ENCODE measurements around the gene DDIAS.

- TF ChIP-seq CTCF (IDR thresholded peaks at IDR 0.05): no peak
- TF ChIP-seq POLR2A (IDR thresholded peaks at IDR 0.05): no peak
- no peak for TF ChIP-seq POLR2AphosphoS5 (IDR thresholded peaks at IDR 0.05)
These were observed 38.3 kb upstream of the DDIAS start for GRCh38 chr11:82863209-82863608.

Measured in breast epithelium (tissue), 3 donors.